ENCODE results near the gene ECPAS. TPM values are rescaled to one million over a fixed set of nuclear protein-coding genes. Genes with fewer than 3 reads are reported as not detected.
A peak's percentile ranks its signal among the peaks of the same experiment; 100 is the strongest.
"Not testable (repeated sequence)": the region's sequence is repeated elsewhere in the genome, so short reads cannot be mapped to it uniquely, and the experiment has no call there.

The ECPAS gene
- total RNA-seq, 1 experiment from 2014 or later = 106 TPM

DNA sequence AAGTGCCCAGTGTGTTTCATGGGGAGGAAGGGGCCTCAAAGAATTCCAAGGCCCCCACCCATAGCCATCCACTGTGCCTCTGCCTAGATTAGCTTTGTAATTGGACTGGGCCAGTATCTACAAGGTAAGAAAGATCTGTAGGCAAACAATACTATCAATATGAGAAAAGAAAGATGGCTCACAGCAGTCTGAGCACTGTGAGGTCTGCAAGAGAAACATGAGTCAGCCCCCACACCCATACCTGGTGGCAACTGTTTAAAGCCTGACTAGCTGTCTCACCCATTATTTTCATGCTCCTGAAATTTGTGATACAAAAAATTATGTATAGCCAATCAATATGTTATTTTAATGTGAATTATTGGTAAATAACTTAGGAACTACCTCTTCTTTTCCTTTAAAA, 30.8 kb upstream of the ECPAS start:
- Mint-ChIP-seq H3K27ac (no peak overlapping the region), H3K4me3 (no peak overlapping the region; a peak in 1 of 5 replicates), H3K27me3 (ENCODE audit: low read depth) (no peaks in the 10 kb centered on the region), H3K36me3 (ENCODE audit: insufficient read depth in 1 of 3, low read depth in 3 of 3) (peaks cover 17 to 29% (median 20%) of the 10 kb centered on the region in 3 experiments), H3K4me1 (peaks cover 4 to 7% of the 10 kb centered on the region in 2 experiments), H3K9me3 (peaks cover 20 to 23% of the 10 kb centered on the region in 2 experiments)
- Histone ChIP-seq H2AFZ (ENCODE audit: low read length) (no peak overlapping the region), H3K9ac (ENCODE audit: extremely low read depth, insufficient read length, low read length) (no peak overlapping the region), H3K56ac (ENCODE audit: insufficient read length, low read depth, low read length) (no peak overlapping the region), H4K5ac (ENCODE audit: insufficient read length, low read depth, low read length) (no peak overlapping the region), H3K79me1 (ENCODE audit: insufficient read depth, low read depth, low read length, poor library complexity, severe bottlenecking) (no peaks in the 10 kb centered on the region), H2BK15ac (ENCODE audit: low read depth, low read length) (no peak overlapping the region), H3K23me2 (ENCODE audit: insufficient read length, low read depth, low read length, poor library complexity, severe bottlenecking) (no peaks in the 10 kb centered on the region), H3K4me2 (ENCODE audit: insufficient read depth, insufficient read length, low read length) (no peak overlapping the region), H3K27me3 (ENCODE audit: insufficient read depth, low read length) (no peaks in the 10 kb centered on the region), H3K9me3 (ENCODE audit: control insufficient read depth, low read depth, low read length) (peaks cover 4% of the 10 kb centered on the region), H3K23ac (ENCODE audit: insufficient read length, low read depth, low read length) (no peak overlapping the region), H4K8ac (replicated peaks; ENCODE audit: insufficient read length, low read depth, low read length) (no peak overlapping the region), H2BK5ac (ENCODE audit: insufficient read length, low read length) (no peak overlapping the region), H3K27ac (ENCODE audit: insufficient read length, low read depth, low read length) (no peak overlapping the region), H2BK120ac (ENCODE audit: low read depth, low read length, poor library complexity, severe bottlenecking) (no peak overlapping the region), H4K91ac (ENCODE audit: insufficient read length, low read depth, low read length) (no peak overlapping the region), H3K4me1 (ENCODE audit: insufficient read depth, low read length) (no peaks in the 10 kb centered on the region), H3K4ac (ENCODE audit: low read depth, low read length) (no peak overlapping the region), H3T11ph (ENCODE audit: low read length) (no peak overlapping the region), H4K20me1 (ENCODE audit: control insufficient read depth, insufficient read depth, insufficient read length) (no peaks in the 10 kb centered on the region), H3K18ac (ENCODE audit: insufficient read length, low read depth, low read length) (no peak overlapping the region), H3K79me2 (ENCODE audit: insufficient read depth, low read length) (no peaks in the 10 kb centered on the region), H2BK12ac (ENCODE audit: insufficient read length, low read depth, low read length) (no peak overlapping the region), H2AK5ac (ENCODE audit: insufficient read length, low read length) (no peak overlapping the region), H3K14ac (ENCODE audit: insufficient read depth, low read length) (no peak overlapping the region), H2BK20ac (ENCODE audit: low read depth, low read length, poor library complexity, severe bottlenecking) (no peak overlapping the region)
- TF ChIP-seq, protein P1, sequence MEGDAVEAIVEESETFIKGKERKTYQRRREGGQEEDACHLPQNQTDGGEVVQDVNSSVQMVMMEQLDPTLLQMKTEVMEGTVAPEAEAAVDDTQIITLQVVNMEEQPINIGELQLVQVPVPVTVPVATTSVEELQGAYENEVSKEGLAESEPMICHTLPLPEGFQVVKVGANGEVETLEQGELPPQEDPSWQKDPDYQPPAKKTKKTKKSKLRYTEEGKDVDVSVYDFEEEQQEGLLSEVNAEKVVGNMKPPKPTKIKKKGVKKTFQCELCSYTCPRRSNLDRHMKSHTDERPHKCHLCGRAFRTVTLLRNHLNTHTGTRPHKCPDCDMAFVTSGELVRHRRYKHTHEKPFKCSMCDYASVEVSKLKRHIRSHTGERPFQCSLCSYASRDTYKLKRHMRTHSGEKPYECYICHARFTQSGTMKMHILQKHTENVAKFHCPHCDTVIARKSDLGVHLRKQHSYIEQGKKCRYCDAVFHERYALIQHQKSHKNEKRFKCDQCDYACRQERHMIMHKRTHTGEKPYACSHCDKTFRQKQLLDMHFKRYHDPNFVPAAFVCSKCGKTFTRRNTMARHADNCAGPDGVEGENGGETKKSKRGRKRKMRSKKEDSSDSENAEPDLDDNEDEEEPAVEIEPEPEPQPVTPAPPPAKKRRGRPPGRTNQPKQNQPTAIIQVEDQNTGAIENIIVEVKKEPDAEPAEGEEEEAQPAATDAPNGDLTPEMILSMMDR (conservative IDR thresholded peaks at IDR 0.05) = no peak
- no peak for DNase-seq

DNA sequence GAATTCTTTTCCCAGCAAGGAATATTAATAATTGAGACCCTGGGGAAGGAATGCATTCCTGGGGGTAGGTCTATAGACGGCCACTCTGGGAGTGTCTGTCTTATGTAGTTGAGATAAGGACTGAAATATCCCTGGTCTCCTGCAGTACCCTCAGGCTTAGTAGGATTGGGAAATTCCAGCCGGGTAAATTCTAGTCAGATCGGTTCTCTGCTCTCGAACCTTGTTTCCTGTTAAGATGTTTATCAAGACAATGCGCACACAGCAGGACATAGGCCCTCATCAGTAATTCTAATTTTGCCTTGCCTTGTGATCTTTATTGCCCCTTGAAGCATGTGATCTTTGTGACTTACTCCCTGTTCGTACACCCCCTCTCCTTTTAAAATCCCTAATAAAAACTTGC, 27.4 kb upstream of the ECPAS start:
- H2AFZ ChIP-seq (ENCODE audit: low read length); H3K9me3 ChIP-seq (ENCODE audit: control insufficient read depth, low read depth, low read length); H3K4me1 Mint-ChIP-seq; H3K27me3 Mint-ChIP-seq (ENCODE audit: low read depth); H3K4ac ChIP-seq (ENCODE audit: low read depth, low read length); H2BK120ac ChIP-seq (ENCODE audit: low read depth, low read length, poor library complexity, severe bottlenecking); H3K27me3 ChIP-seq (ENCODE audit: insufficient read depth, low read length); H3K27ac ChIP-seq (ENCODE audit: insufficient read length, low read depth, low read length); H2BK20ac ChIP-seq (ENCODE audit: low read depth, low read length, poor library complexity, severe bottlenecking); H2BK12ac ChIP-seq (ENCODE audit: insufficient read length, low read depth, low read length); H3K79me1 ChIP-seq (ENCODE audit: insufficient read depth, low read depth, low read length, poor library complexity, severe bottlenecking); H4K91ac ChIP-seq (ENCODE audit: insufficient read length, low read depth, low read length); H3K4me2 ChIP-seq (ENCODE audit: insufficient read depth, insufficient read length, low read length); H2BK5ac ChIP-seq (ENCODE audit: insufficient read length, low read length); H3K56ac ChIP-seq (ENCODE audit: insufficient read length, low read depth, low read length); H3K14ac ChIP-seq (ENCODE audit: insufficient read depth, low read length); H3K23ac ChIP-seq (ENCODE audit: insufficient read length, low read depth, low read length); H3K79me2 ChIP-seq (ENCODE audit: insufficient read depth, low read length); H3K23me2 ChIP-seq (ENCODE audit: insufficient read length, low read depth, low read length, poor library complexity, severe bottlenecking); H3K18ac ChIP-seq (ENCODE audit: insufficient read length, low read depth, low read length); H3K9ac ChIP-seq (ENCODE audit: extremely low read depth, insufficient read length, low read length); H3T11ph ChIP-seq (ENCODE audit: low read length); H4K20me1 ChIP-seq (ENCODE audit: control insufficient read depth, insufficient read depth, insufficient read length); H3K4me1 ChIP-seq (ENCODE audit: insufficient read depth, low read length); H2BK15ac ChIP-seq (ENCODE audit: low read depth, low read length); DNase-seq; H4K8ac ChIP-seq (replicated peaks; ENCODE audit: insufficient read length, low read depth, low read length); H4K5ac ChIP-seq (ENCODE audit: insufficient read length, low read depth, low read length); H2AK5ac ChIP-seq (ENCODE audit: insufficient read length, low read length): not testable (repeated sequence)
- no CpG with 5 or more reads among the region's 6 CpGs for WGBS (ENCODE audit: extremely low coverage, insufficient read length, low lambda C conversion rate)
- Mint-ChIP-seq H3K36me3 (ENCODE audit: insufficient read depth in 1 of 3, low read depth in 3 of 3) (peaks cover 20 to 30% (median 22%) of the 10 kb centered on the region in 3 experiments), H3K4me3 (peak overlapping the region in 1 of 2 experiments; percentile 26; a peak in 1 of 5 replicates), H3K9me3 (peaks cover 23 to 29% of the 10 kb centered on the region in 2 experiments), H3K27ac (peak overlapping the region in 2 of 3 experiments; percentile 34 to 67; a peak in 1 of 7 replicates)
